Body of pancreas (tissue), 4 donors: ENCODE data around the gene TMED3.

ENCODE experiments used
- POLR2A ChIP-seq, 3 donors: fragments of 450-650 bp; IDR thresholded peaks; one replicate each; pipeline ENCODE4 v1.6.1; 2016; ENCODE audit warnings: antibody characterized with exemption in 3 of 3, mild to moderate bottlenecking in 2 of 3
- TF ChIP-seq, protein P1 (sequence below), 7 experiments: fragments of 450-650 bp in 4 of 7; fragments of 200-600 bp in 3 of 7; sonication (generic) in 3 of 7; IDR thresholded peaks; one replicate each; pipeline ENCODE4 v1.5.1; 2016 to 2019; ENCODE audit warnings: antibody characterized with exemption in 7 of 7

- TF ChIP-seq, protein P1, sequence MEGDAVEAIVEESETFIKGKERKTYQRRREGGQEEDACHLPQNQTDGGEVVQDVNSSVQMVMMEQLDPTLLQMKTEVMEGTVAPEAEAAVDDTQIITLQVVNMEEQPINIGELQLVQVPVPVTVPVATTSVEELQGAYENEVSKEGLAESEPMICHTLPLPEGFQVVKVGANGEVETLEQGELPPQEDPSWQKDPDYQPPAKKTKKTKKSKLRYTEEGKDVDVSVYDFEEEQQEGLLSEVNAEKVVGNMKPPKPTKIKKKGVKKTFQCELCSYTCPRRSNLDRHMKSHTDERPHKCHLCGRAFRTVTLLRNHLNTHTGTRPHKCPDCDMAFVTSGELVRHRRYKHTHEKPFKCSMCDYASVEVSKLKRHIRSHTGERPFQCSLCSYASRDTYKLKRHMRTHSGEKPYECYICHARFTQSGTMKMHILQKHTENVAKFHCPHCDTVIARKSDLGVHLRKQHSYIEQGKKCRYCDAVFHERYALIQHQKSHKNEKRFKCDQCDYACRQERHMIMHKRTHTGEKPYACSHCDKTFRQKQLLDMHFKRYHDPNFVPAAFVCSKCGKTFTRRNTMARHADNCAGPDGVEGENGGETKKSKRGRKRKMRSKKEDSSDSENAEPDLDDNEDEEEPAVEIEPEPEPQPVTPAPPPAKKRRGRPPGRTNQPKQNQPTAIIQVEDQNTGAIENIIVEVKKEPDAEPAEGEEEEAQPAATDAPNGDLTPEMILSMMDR (IDR thresholded peaks at IDR 0.05): no peak
- TF ChIP-seq POLR2A (IDR thresholded peaks at IDR 0.05): no peak
These were observed 3.7 kb upstream of the TMED3 start for GRCh38 chr15:79307251-79307650.
